Tibial artery (tissue), 4 donors: ENCODE results near the gene MAP3K1.

Experiments used
- DNase-seq, 2 donors: peaks; one replicate each; pipeline ENCODE4 v3.0.0-alpha.2; 2019
- H3K27ac ChIP-seq, 2 donors: fragments of 200-600 bp; sonication (generic) in 1 of 2; 1 replicate in 1 of 2; 2 replicates in 1 of 2; pipeline ENCODE4 v1.5.1; 2018 to 2019; ENCODE audit warnings: mild to moderate bottlenecking in 1 of 2
- H3K27me3 ChIP-seq, 2 donors: fragments of 200-600 bp; sonication (generic) in 1 of 2; one replicate each; pipeline versions ENCODE4 v1.5.1 to v1.6.0; 2016 to 2019
- H3K36me3 ChIP-seq, 3 donors: fragments of 200-600 bp; sonication (generic) in 2 of 3; one replicate each; pipeline ENCODE4 v1.5.1; 2016 to 2019; ENCODE audit warnings: mild to moderate bottlenecking in 2 of 3
- H3K4me1 ChIP-seq, 4 donors: fragments of 200-600 bp; sonication (generic) in 2 of 4; 1 replicate in 3 of 4; 2 replicates in 1 of 4; pipeline ENCODE4 v1.5.1; 2016 to 2019
- H3K4me3 ChIP-seq, 2 donors: fragments of 200-600 bp; sonication (generic) in 1 of 2; 1 replicate in 1 of 2; 2 replicates in 1 of 2; pipeline ENCODE4 v1.5.1; 2018 to 2019; ENCODE audit warnings: mild to moderate bottlenecking in 2 of 2
- H3K9me3 ChIP-seq, 3 donors: fragments of 200-600 bp; sonication (generic) in 1 of 3; one replicate each; pipeline ENCODE4 v1.5.1; 2016 to 2019
- intact Hi-C: fragments of 100-400 bp; cut with DNase I; formaldehyde crosslinking; loops from one replicate; pipeline ENCODE4 v1.15.0; 2023; ENCODE audit warnings: low total_unique reads
- TF ChIP-seq, protein P1 (sequence below), 2 experiments: fragments of 200-600 bp in 1 of 2; fragments of 450-650 bp in 1 of 2; IDR thresholded peaks; one replicate each; pipeline ENCODE4 v1.5.1; 2017 to 2019; ENCODE audit warnings: antibody characterized with exemption in 2 of 2, mild to moderate bottlenecking in 1 of 2, moderate library complexity in 1 of 2

MAP3K1 gene

DNA sequence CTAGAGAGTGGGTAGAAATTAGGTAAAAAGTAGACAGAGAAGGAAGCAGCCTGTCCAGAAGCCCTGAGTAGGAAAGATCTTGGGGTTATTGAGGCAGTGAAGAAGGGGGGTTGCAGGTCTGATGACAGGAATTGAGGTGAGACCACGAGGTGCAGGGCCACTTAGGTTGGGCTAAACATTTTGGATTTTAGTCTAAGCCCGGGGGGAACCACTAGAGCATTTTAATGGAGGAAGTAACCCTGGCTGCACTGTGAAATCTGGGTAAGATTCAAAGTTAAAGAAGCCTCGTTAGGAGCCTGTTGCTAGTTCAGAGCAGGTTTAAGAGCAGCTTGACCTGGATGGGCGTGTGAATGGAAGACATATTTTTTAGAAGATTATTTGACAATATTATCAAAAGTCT, 38.3 kb downstream of the MAP3K1 start:
- no peak overlapping the region for H3K4me3 ChIP-seq
- H3K27me3 ChIP-seq = no peaks in the 10 kb centered on the region
- no peak overlapping the region for H3K27ac ChIP-seq
- TF ChIP-seq, protein P1, sequence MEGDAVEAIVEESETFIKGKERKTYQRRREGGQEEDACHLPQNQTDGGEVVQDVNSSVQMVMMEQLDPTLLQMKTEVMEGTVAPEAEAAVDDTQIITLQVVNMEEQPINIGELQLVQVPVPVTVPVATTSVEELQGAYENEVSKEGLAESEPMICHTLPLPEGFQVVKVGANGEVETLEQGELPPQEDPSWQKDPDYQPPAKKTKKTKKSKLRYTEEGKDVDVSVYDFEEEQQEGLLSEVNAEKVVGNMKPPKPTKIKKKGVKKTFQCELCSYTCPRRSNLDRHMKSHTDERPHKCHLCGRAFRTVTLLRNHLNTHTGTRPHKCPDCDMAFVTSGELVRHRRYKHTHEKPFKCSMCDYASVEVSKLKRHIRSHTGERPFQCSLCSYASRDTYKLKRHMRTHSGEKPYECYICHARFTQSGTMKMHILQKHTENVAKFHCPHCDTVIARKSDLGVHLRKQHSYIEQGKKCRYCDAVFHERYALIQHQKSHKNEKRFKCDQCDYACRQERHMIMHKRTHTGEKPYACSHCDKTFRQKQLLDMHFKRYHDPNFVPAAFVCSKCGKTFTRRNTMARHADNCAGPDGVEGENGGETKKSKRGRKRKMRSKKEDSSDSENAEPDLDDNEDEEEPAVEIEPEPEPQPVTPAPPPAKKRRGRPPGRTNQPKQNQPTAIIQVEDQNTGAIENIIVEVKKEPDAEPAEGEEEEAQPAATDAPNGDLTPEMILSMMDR (IDR thresholded peaks at IDR 0.05) = no peak
- no peaks in the 10 kb centered on the region for H3K36me3 ChIP-seq
- peaks cover 0 to 33% (median 19%) of the 10 kb centered on the region in 4 donors for H3K4me1 ChIP-seq
- no peaks in the 10 kb centered on the region for H3K9me3 ChIP-seq
- intact Hi-C loops = no loop called here
- no peak for DNase-seq

DNA sequence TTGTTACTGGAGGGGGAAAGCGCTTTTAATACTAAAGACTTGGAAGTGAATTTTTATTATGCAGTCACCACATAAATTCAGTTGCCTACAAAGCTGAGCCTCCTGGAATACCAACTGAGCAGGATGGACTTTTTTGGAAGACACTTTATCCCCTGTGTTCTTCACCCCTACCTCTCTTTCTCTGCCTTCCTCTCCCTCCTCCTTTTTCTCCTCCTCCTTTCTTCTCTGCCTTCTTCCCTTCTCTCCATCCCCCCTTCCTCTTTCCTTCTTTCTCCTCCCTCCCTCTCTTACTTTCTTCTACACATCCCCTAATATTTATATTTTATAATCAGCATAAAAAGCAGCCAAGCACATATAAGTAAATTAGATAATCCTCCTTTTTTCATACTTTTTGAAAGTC, 39.6 kb downstream of the MAP3K1 start:
- Histone ChIP-seq H3K9me3 (no peaks in the 10 kb centered on the region), H3K27me3 (no peaks in the 10 kb centered on the region), H3K36me3 (peaks cover 0 to 3% (median 2%) of the 10 kb centered on the region in 3 donors), H3K4me1 (peaks cover 0 to 32% (median 17%) of the 10 kb centered on the region in 4 donors), H3K4me3 (no peak overlapping the region), H3K27ac (no peak overlapping the region)
- TF ChIP-seq, protein P1 (IDR thresholded peaks at IDR 0.05) = no peak
- DNase-seq = no peak
- intact Hi-C loops = no loop called here

DNA sequence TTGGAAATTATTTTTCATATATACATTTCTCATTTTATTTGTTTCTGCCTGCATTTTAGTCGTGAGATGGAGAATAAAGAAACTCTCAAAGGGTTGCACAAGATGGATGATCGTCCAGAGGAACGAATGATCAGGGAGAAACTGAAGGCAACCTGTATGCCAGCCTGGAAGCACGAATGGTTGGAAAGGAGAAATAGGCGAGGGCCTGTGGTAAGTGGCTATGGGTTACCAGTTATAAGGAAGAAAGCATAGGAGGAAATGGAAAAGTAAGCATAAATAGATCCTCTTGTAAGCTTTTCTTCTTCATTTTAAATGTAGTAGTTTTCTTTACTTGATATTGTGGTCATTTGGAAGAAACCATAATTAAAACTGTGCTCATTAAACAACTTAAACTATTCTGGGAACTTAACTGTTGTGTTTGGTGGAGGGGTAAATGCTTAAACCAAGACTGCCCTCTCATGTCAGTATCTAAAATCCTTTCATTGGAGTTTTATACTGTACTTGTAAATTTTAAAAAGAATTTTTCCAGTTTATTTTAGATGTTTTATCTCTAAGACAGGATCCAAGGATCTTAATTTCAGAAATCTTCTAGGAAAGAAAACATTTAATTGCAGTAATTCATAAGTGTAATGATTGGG, 41.3 kb downstream of the MAP3K1 start:
- H3K27ac ChIP-seq = no peak overlapping the region
- TF ChIP-seq, protein P1 (IDR thresholded peaks at IDR 0.05) = no peak
- DNase-seq = no peak
- H3K4me1 ChIP-seq = peaks cover 0 to 25% (median 10%) of the 10 kb centered on the region in 4 donors
- no peaks in the 10 kb centered on the region for H3K9me3 ChIP-seq
- peaks cover 6 to 10% (median 7%) of the 10 kb centered on the region in 3 donors for H3K36me3 ChIP-seq
- no peaks in the 10 kb centered on the region for H3K27me3 ChIP-seq
- intact Hi-C loops = no loop called here
- no peak overlapping the region for H3K4me3 ChIP-seq

DNA sequence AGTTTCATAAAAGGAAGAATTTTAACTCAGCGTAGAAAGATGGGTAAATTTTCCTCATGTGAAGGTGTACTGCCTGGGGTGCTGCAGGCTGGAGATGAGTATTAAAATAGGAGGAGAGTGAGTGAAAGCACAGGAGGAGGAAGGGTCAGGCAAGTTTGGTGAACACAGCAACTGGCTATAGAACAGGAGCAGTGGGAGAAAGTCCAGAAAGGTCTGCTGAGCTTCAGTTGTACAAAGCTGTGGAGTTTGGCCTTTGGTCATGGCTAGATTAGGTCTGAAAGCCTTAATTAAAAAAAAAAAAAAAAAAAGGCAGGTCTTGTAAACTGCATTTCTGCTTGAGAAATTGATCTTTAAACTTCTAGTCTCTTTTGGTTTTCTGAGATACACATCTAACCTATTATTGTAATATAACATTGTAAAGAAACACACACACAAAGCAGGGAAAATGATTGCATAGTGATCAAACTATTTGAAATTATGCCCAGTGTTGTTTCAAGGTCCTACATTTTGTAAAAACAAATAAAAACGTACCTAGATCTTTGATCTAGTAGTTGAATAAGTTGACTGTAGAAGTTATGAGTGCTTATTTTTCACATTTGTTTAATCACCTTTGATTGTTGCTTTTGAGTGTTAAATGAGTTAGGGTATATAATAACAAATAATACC, 43.6 kb downstream of the MAP3K1 start:
- intact Hi-C loops = no loop called here
- Histone ChIP-seq H3K27me3 (no peaks in the 10 kb centered on the region), H3K27ac (no peak overlapping the region), H3K36me3 (peaks cover 16 to 21% (median 16%) of the 10 kb centered on the region in 3 donors), H3K4me3 (no peak overlapping the region), H3K4me1 (peaks cover 0 to 14% (median 7%) of the 10 kb centered on the region in 4 donors), H3K9me3 (no peaks in the 10 kb centered on the region)
- TF ChIP-seq, protein P1 (IDR thresholded peaks at IDR 0.05) = no peak
- DNase-seq = no peak

DNA sequence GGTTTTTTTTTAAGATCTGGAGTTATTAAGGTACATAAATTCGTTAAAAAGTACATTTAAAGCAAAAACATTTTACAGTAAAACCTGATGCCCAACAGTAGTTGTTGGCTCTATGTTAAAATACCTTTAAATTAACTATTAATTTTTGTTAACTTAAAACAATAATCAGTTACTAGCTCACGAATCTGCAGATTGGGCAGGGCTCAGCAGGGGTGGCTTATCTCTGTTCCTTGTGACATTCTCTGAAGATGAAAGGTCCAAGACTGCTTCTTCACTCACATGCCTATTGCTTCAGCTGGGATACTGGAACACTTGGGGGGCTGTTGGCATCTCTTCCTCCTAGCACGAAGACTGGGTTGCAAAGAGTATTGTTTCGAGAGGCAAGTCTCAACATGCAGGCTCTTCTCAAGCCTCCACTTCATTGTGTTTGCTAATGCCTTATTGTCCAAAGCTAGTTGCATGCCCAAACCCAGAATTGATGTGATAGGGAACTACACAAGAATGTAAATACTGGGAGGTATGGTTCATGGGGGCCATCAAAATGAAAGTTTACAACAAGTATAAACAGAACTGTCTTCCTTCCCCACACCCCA, 46.6 kb downstream of the MAP3K1 start:
- no peak overlapping the region for H3K4me3 ChIP-seq
- no peak for DNase-seq
- no peaks in the 10 kb centered on the region for H3K27me3 ChIP-seq
- no peaks in the 10 kb centered on the region for H3K4me1 ChIP-seq
- intact Hi-C loops = no loop called here
- H3K9me3 ChIP-seq = no peaks in the 10 kb centered on the region
- no peak overlapping the region for H3K27ac ChIP-seq
- TF ChIP-seq, protein P1 (IDR thresholded peaks at IDR 0.05) = no peak
- peaks cover 16 to 41% (median 26%) of the 10 kb centered on the region in 3 donors for H3K36me3 ChIP-seq
